IPS-NIHi11 (cell line): Measurements from ENCODE around the gene UBASH3A.

Experiments
- DNase-seq: peaks from one replicate; pipeline ENCODE4 v3.0.0; 2012; ENCODE audit warnings: mixed read lengths, low spot score

The UBASH3A gene

GRCh38 chr21:42403611-42404231 is at the start of gene UBASH3A:
Gene UBASH3A (plus strand): TSS chr21:42403902. CDS start chr21:42403946, 44 bp downstream.
- DNase-seq: no peak

- no peak for DNase-seq
Measured at GRCh38 chr21:42356046-42356445, 47.7 kb upstream of the UBASH3A start.

GRCh38 chr21:42356650-42357049 is 47.1 kb upstream of the UBASH3A start:
- DNase-seq: no peak

DNA sequence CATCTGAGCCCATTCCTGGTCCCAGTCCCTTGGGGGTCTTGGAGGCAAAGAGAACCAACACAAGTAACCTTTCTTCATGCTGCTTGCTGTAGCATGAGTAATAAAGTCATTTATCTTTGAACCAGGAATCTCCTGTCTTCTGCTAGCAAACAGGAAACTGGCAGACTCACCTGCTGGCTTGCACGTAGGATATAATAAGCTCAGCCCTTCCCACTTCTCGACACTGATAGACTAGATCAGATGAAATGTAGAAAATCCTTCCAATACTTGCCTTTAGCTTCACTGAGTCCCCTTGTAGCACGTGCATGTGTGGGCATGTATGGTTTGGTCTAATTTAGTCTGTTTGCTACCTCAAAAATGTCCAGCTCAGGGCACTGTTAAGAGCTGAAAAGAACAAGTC is 46.4 kb upstream of the UBASH3A start:
- DNase-seq: no peak

GRCh38 chr21:42358261-42358660 is 45.4 kb upstream of the UBASH3A start:
- DNase-seq: no peak

- DNase-seq: no peak
Measured at GRCh38 chr21:42358937-42359336, 44.8 kb upstream of the UBASH3A start.

- no peak for DNase-seq
Measured at GRCh38 chr21:42360317-42360716, 43.4 kb upstream of the UBASH3A start.

- no peak for DNase-seq
Measured at GRCh38 chr21:42361286-42361685, 42.4 kb upstream of the UBASH3A start.

DNA sequence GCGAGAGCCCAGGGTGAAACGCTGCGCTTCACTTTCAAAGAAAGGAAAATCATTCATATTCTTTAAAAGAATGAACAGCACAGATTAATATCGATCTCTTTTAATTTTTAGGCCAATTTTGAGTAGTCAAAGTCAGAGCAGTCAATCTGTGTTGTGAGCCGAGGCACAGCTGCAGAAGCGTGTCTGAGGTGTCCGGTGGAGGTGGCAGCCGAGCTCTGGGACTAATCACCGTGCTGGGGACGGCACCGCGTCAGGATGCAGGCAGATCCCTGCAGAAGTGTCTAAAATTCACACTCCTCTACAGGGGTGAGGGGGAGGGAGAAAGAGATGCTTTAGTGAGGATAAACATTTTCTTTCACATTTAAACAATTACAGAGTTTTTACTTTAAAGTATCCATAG is 41.5 kb upstream of the UBASH3A start:
- DNase-seq: no peak

DNA sequence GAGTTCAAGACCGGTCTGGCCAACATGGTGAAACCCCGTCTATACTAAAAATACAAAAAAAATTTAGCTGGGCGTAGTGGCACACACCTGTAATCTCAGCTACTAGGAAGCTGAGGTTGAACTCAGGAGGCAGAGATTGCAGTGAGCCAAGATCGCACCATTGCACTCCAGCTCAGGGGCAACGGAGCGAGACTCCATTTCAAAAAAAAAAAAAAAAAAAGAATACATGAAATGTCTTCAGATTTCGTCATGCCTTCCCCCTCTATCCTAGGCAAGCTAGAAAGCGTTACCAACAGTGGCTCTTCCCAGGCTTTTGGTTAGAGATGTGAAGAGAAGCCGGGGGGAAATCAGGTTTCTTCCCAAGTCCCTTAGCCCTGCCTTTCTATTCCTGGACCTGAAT is 41.0 kb upstream of the UBASH3A start:
- DNase-seq: no peak

- DNase-seq: no peak
Measured at GRCh38 chr21:42363312-42363711, 40.4 kb upstream of the UBASH3A start.

DNA sequence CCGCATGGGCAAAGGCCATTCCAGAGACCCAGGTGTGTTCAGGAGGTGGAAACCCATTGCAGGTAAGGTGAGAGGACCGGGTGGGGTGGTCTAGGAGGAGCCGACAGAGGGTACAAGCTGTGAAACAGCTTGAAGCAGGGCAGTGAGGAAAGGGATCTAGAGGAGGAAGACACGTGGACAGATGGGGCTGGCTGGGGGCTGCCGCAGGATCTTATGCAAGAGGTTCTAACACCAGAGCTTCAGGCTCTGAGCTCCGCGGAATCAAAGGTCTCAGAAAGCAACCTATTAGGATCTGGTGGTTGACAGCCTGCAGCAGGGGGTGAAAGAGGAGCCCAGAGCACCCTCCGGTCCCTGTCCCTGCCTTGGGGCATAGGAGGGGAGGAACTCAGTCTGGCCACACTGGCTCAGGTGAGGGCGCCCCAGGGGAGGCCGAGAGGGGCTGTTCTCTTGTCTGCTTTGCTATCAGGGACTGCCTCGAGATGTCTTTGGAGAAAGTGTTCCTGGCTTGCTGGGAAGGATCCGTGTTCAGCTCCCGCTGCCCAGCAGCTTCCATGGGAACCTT is 39.3 kb upstream of the UBASH3A start:
- no peak for DNase-seq

- DNase-seq: no peak
Measured at GRCh38 chr21:42365770-42366169, 37.9 kb upstream of the UBASH3A start.

- DNase-seq: no peak
Measured at GRCh38 chr21:42366292-42367010, 37.3 kb upstream of the UBASH3A start, which contains the start of gene TFF1. Gene TFF1 (minus strand): TSS chr21:42366535. CDS start chr21:42366495, 40 bp downstream.

DNA sequence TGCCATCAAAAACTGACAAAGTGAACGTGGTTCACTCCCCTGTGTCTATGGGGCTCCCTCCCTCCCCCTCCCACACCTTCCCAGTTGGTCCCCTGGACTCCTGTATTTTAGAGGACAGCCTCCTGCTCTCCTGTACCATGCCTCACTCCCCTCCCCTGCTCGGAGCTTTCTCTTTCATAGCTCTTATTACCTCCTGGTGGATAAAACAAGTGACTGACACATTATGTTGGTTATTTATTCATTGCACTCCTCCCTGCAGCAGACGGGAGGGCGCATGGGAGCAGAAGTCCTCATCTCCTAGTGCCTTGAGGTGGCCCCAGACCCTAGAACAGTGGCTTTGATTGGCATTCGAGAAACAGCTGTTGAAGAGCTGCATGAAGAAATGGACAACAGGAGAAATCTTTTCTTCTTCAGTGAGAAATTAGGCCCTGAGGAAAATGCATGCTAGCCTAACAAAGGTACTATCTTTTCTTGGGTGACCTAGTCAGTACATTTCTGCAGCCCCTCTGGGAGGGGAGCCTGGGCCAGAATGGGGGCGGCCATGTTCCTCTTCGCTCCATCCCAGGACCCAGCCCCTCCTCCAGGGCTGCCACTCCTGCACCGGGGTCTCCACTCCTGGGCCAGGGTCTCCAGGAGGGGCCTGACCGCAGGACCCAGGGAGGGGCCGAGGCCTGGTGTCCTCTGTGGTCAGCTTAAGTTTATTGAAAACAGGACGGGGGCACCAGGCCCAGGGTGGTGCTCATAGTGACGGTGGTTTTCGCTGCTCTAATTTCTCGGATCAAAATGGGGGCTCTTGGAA is 36.1 kb upstream of the UBASH3A start:
- no peak for DNase-seq

DNA sequence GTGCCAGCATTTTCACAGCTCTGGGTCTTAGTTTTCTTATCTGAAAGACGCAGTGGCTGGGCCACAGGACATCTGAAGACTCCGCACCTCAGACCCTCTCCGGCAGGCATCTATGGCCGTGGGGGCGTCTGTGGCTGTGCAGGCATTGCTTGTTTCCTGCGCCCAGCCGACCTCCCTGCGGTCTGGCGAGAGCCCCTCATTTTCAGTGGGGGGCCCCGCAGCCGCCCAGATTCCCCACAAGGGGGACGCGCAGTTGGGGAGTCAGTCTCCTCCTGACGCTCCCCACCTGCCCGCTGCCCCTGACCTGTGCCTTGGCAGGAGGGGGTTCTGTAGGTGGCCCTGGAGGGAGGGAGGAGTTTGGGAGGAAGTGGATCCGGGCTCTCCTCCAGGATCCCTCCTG is 33.9 kb upstream of the UBASH3A start:
- DNase-seq: peak; percentile 70

DNA sequence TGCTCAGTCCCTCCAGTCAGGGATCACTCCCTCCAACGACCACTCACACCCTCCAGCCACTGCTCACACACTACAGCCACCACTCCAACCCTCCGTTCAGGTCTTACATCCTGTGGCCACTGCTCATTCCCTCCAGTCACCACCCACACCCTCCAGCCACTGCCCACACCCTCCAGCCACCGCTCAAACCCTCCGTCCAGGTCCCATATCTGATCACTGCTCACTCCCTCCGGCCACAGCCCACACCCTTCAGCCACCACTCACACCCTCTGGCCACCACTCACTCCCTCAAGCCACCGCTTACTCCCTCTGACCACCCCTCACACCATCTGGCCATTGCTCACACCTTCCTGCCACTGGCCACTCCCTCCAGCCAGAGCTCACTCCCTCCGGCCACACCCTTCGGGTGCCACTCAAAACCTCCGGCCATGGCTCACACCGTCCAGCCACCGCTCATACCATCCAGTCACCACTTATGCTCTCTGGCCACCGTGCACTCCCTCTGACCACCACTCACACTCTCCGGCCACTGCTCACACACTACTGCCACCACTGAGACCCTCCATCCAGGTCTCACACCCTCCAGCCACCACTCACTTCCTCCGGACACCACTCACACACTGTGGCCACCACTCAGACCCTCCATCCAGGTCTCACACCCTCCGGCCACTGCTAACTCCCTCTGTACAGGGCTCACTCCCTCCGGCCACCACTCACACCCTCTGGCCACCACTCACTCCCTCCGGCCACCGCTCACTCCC is 32.6 kb upstream of the UBASH3A start:
- no peak for DNase-seq

GRCh38 chr21:42373196-42373907 is 30.4 kb upstream of the UBASH3A start:
- DNase-seq: no peak

DNA sequence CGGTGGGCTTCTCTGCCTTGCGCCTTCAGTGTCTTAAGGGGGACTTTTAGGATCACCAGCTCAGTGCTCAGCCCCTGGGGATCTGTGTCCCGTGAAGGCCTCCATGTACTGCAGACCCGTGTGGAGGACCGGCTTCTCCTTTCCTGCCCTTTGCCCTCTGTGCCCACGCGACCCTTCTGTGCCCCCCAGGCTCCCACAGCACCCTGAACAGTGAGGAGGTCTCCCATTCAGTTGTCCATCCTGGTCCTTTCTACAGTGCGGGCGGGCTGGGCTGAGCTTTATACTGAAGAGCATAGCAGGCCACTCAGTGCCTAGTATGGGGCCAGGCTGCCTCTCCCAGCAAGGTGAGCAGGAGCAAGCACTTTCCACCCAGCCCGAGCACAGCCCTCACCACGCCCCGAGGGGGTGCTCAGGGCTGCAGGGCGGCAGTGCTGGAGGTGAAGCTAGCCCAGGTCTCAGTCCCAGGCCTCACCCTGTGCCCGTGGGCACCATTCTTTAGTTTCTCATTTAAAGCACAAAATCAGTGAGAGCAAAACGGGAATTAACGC is 29.7 kb upstream of the UBASH3A start:
- no peak for DNase-seq

GRCh38 chr21:42374457-42374856 is 29.2 kb upstream of the UBASH3A start:
- DNase-seq: no peak
